SH-SY5Y (cell line): ENCODE results near the gene CMSS1.

Experiments used
- GATA2 ChIP-seq: IDR thresholded peaks from 2 replicates; pipeline ENCODE4 v1.6.1; 2011; ENCODE audit warnings: mild to moderate bottlenecking, low read depth, low read length
- GATA3 ChIP-seq: IDR thresholded peaks from 2 replicates; pipeline ENCODE4 v1.6.1; 2011; ENCODE audit warnings: low read depth, mild to moderate bottlenecking, low read length, moderate library complexity

DNA sequence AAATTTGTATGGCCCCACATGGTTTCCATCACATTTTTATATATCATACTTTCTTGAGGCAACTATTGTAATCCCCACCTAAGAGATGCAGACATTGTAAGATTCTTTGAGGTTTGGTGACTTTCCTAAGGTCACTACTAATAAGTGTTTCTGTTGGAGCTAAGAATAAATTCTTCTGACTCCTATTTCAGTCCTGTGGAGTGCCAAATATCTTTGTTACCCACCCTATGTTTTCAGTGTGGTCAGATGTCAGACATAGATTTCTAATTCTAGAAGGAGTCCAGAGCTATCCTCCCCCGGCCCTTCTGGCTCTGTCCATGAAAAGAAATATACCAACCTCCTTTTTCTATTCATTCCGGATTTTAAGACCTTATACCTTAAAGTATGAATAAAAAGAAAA lies 342.9 kb downstream of the CMSS1 start:
- TF ChIP-seq GATA2 = no peak
- no peak for TF ChIP-seq GATA3
